GM21619 (cell line): ENCODE measurements around the gene DAB1.
A peak's percentile ranks its signal among the peaks of the same experiment; 100 is the strongest.

Source experiments
- ATAC-seq: cut with Tn5 transposase; IDR thresholded peaks from one replicate; pipeline ENCODE4 v1.9.1; 2021; ENCODE audit not compliant: unreplicated experiment

The DAB1 gene

DNA sequence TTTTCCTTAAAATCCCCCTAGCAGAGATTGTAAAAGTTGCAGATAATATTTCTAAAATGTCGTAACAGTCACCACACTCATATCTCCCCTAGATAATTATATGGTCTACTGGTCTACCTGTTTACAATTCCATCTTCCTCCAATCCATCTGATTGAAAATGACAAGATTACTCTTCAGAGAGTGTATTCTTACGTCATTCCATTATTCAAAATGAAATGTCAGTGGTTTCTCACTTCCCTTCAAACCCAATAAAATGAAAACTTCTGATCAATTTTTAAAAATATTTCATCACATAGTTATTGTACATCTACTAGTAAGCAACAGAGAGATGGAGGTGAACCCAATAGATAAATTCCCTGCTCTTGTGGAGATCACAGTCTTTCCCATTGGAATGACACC lies 255.9 kb downstream of the DAB1 start:
- peak; percentile 47 for ATAC-seq

- no peak for ATAC-seq
Observed at GRCh38 chr1:57165546-57165945, 258.3 kb downstream of the DAB1 start.

DNA sequence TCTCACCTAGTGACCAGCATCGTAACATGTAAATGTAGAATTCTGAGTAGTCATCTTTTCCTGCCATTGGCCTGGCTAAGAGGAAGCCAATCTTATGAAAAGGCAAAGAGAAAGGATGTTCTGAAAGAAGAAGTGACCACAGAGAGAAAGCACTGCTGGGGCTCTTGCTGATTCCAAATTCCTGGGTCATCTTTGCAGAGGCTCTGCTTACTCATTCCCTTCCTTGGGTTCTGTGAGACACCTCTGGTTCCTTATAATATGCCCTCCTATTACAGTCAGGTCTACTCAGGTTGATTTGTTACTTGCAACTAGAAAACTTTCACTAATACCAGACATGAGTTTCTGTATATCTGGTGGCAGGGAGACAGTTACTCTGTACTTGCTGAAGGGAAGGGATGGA lies 259.3 kb downstream of the DAB1 start:
- no peak for ATAC-seq

GRCh38 chr1:57163789-57164188 lies 260.1 kb downstream of the DAB1 start:
- no peak for ATAC-seq

DNA sequence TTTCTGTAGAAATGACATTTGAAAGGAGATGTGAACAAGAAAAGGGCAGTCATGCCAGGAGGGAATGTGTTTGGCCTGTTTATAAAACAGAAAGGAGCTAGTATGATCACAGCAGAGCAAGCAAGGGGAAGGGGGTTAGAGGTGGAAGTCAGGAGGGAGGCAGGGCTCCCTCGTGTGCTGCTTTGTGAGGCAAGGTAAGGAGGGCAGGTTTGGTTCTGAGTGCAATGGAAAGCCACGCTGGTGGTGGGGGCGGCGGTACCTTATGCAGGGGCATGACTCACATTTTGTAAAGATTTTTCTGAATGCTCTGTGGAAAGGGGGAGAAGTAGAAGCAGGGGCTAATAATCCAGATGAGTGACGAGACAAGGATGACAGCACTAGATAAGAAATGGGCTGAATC lies 260.5 kb downstream of the DAB1 start:
- ATAC-seq, result no peak

GRCh38 chr1:57162607-57163261 lies 261.1 kb downstream of the DAB1 start:
- no peak for ATAC-seq

DNA sequence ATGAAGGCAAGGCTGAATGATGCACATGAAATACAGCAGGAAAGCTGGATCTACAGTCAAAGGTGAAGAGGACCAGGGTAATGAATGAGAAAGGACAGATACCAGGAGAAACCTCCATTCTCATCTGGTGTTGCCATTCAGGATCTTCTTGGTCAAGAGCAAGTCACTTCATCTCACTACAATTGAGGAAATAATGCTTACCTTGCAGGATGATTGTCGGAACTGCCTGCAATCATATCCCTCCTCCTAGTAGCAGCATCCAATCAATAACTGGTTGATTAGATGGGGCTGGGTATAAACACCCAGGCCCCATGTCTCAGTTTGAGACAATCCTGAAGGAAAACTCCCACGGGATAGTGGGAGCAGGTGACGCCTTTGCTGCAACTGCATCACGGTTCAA lies 263.3 kb downstream of the DAB1 start:
- ATAC-seq, result no peak

- no peak for ATAC-seq
Observed at GRCh38 chr1:57158604-57158998, 265.3 kb downstream of the DAB1 start.

- peak; percentile 81 for ATAC-seq
Observed at GRCh38 chr1:57157818-57158603, 265.8 kb downstream of the DAB1 start.

- ATAC-seq, result no peak
Observed at GRCh38 chr1:57156907-57157306, 267.0 kb downstream of the DAB1 start.

DNA sequence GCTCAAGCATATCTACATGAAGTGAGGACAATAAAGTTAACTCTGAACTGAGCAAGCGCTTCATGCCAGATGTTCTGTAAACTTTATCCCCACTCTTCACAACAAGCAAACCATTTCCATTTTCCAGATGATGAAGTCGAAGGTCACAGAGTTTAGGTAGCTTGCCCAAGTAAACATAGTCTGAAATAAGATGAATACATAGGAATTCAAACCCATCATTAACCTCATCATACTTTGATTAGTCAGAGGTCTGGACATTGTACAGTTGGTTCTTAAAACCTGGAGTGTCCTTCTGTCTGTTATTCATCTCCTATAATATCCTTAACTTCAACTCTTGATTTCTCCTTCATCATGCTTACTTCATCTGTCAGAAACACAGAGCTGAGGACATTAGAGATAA lies 277.8 kb downstream of the DAB1 start:
- ATAC-seq, result no peak

- ATAC-seq, result no peak
Observed at GRCh38 chr1:57142999-57143398, 280.9 kb downstream of the DAB1 start.

DNA sequence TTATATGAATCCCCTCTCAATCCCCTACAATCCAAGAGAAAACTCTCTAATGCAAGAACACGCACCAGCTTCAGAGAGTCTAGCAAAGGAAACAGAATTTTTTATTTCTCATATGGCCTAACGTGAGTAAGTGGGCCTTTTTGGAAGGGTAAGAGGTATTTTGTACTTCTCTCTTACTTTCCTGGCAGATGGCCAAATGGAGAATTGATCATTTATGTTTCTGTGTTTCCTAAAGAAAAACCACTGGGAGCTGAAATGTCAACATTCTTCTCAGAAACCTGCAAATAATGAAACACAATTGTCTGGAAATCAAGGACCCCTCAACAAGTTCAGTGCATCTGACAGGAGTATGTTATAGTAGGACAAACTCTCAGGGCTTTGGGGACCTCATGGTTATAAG lies 281.7 kb downstream of the DAB1 start:
- ATAC-seq, result no peak

DNA sequence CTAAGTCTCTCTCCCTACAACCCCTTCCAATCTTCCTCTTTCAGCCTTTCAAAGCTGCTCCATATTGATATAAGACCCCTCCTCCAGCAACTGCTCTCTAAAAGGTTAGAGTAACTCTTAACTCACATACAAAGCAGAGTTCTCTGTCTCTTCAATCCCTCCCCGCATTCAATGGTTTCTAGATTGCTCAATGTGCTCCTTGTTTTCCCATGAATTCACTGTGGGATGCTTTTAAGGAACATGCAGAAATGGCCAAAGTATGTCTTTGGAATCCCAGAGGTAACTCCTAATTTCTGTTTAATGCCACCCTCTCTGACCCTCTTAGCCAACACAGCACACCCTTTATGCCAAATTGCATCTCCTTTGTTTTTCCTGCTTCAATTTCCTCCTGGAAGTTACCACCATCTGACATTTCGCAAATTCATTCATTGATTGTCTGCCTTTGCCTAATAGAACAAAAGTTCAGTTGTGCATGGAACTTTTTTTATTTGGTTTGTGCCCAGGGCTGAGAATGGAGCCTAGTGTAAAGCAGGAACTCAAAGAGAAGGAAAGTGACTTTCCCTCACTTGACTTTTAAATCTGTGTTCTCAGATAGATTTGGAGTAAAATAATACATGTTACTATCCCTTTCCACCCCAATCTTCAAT lies 285.3 kb downstream of the DAB1 start:
- no peak for ATAC-seq

DNA sequence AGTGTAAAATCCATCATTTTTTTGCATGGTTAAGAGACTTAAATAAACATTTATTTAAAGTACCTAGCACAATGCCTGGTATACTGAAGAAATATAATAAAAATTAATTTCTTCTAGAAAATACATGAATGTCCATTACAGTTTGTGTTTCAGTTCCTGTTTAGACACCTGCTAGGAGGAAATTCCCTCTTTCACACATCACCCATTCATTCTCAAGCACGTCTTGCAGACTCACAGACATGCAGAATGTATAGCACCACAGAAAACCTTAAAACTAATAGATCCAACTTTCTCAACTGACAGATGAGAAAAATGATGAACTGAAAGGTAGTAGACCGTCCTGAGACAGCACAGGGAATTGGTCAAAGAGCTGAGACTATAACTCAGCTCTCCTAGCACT lies 285.9 kb downstream of the DAB1 start:
- ATAC-seq, result peak; percentile 86

- ATAC-seq, result no peak
Observed at GRCh38 chr1:57134803-57135202, 289.1 kb downstream of the DAB1 start.

DNA sequence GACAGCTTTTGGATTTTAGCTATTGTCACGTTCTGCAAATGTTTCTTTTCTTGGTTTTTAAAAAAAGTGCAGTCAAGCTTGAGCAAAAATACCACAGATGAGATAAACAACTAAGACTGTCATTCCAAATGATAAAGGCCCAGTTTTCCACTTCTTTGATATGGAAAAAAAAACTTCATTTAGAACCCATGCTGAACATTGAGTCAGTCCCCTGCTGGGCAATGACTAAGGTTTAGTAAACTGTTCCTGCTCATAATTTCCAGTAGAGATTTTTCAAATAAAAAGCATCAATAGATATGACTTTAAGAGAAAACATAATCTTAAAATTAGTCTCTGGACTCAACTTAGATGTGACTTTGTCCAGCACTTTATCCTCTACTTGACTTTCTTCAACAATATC lies 290.2 kb downstream of the DAB1 start:
- no peak for ATAC-seq

DNA sequence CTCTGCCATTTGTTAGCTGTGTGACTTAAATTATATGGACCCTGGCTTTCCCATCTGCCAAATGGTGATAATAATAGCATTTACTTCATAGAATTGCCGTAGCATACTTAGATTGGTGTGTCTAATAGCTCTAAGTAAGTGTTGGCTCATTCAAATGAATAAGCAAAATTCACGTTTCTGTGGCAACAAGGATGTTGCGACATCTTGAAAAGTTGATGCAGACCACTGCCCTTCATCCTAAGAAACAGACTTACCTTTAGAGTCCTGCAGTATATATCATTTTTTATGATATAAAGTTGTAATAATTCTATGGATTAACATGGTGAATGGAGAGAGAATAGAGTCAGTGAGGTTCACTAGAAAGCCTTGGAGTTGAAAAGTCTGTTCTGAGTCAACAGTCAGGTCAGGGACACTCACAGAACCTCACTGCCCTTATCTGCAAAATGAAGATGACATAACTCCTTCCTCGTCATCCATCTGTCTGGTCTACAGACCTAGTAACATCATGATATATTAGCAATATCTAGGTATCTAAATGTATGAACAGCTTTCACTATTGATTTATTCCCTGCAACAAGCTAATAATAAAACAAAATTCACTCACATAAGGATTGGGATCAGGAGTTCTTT lies 290.8 kb downstream of the DAB1 start:
- ATAC-seq, result no peak

DNA sequence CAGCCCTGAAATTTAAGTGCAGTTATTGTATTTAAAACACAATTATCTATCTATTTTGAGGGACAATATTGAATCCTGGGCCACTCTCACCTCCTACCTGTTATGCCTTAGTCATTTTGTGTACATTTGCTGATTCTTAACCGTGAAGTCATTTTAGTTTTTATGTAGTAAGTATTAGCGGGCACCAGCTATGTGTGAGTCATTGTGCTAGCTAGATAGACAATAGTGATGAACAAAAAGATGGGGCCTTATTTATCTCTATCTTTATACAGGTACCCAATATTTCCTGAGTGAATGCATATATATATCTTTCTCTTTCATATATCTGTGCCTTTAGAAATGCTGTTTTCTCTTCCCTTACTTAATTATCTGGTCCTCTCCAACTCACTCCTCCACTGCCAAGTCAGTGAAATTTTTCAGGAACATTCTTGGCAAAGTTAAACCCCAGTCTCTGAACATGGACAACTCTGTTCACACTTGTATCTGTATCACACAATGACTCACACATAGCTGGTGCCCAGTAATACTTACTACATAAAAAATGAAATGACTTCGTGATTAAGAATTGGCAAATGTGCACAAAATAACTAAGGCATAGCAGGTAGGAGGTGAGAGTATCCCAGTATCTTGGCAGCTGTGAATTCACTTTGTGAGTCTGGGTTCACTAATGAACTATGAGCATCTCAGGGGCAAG lies 292.0 kb downstream of the DAB1 start:
- ATAC-seq, result no peak

DNA sequence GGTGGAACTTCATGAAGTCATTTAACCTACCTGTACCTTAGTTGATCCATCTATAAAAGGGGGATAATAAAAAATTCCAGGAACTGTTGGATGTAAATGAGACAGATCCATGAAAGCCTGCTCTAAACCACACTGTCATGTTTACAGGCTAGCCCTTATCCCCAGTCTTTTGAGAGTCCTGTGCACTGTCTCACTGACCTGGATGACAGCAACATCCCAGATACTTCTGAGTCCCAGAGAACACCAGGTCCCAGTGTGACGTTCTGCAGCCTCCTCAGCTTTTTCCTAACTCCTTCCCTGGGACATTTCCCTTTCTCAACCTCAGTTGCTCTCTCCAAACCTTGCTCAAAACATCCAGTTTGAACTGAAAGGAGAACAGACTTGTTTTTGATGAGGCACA lies 292.6 kb downstream of the DAB1 start:
- ATAC-seq, result no peak

GRCh38 chr1:57129865-57130264 lies 294.0 kb downstream of the DAB1 start:
- ATAC-seq, result no peak
